ENCODE measurements around the gene SLC6A11. TPM values are rescaled to one million over a fixed set of nuclear protein-coding genes. Genes with fewer than 3 reads are reported as not detected.

Gene SLC6A11
- total RNA-seq, 1 donor from 2014 or later: not detected

GRCh38 chr3:10925436-10926255, 109.6 kb downstream of the SLC6A11 start:
- ATAC-seq: no peak
- intact Hi-C loops (cut with micrococcal nuclease): no loop called here
- DNase-seq: no peak

GRCh38 chr3:10926256-10926810, 110.3 kb downstream of the SLC6A11 start:
- DNase-seq (no peak), ATAC-seq (no peak)
- intact Hi-C loops (cut with micrococcal nuclease): no loop called here

GRCh38 chr3:10926811-10927521, 110.9 kb downstream of the SLC6A11 start:
- intact Hi-C loops (cut with micrococcal nuclease): no loop called here
- no peak for DNase-seq
- peak; percentile 40 for ATAC-seq

- DNase-seq (peak; percentile 46), ATAC-seq (peak; percentile 26)
- intact Hi-C loops (cut with micrococcal nuclease): no loop called here
Observed at GRCh38 chr3:10927551-10927950, 111.5 kb downstream of the SLC6A11 start.

DNA sequence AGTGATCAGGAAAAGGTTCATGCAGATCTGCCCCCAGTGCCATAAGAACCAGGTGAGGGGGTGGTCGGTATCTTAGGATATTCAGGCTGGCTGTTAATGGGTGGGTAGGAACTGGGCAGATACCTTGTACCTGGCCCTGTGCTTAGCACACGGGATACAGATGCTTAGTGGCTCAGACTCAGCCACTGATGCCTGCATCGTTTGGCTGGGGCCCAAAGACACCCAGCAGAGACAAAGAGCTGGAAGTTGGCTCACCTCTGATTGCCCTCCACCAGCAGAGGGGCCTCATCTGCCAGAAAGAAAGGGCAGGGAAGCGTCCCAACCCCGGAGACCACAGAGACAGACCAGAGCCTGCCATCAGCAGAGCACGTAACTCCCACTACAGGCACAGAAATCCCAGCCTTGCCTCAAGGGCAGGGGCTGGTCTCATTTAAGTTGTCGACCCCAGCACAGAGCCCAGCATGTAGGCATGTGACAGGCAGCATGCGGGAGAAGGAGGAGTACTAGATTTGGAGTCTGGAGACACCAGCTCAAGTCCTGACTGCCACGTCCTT, 112.5 kb downstream of the SLC6A11 start:
- no peak for DNase-seq
- intact Hi-C loops (cut with micrococcal nuclease): no loop called here
- no peak for ATAC-seq

- intact Hi-C loops (cut with micrococcal nuclease): no loop called here
- ATAC-seq (no peak), DNase-seq (no peak)
Observed at GRCh38 chr3:10928961-10929471, 113.0 kb downstream of the SLC6A11 start.

DNA sequence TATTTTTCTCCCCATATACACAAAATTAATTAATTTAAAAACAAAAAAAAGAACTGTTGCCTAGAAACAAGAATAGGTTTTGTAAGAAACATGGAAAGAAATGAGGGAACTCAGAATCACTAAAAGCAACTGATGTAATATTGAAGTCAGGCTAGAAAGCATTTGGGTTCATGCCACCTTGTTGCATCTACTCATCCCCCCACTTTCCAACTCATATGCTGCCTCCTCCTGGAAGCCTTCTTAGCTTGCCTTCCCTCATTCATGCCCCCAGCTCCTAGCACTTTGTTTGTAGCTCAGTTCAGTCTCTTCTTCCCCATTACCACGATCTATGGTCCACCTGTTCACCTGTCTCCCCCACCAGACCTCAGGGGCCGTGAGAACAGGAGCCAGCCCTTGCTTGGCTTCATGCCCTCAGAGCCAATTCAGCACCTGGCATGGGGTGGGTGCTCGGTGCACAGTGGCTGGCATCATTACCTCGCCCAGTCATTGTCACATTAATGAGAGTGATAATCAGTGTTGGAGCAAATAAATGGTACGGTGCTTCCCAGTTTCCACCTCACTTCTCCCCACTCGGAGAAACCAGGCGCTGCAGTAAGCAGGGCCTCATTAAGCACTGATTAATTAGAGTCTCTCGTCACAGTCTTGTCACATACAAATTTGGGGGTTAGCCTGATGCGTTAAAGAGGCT, 114.1 kb downstream of the SLC6A11 start:
- intact Hi-C loops (cut with micrococcal nuclease): no loop called here
- no peak for DNase-seq
- no peak for ATAC-seq

- no peak for ATAC-seq
- DNase-seq: no peak
- intact Hi-C loops (cut with micrococcal nuclease): no loop called here
Observed at GRCh38 chr3:10930666-10931040, 114.6 kb downstream of the SLC6A11 start.

DNA sequence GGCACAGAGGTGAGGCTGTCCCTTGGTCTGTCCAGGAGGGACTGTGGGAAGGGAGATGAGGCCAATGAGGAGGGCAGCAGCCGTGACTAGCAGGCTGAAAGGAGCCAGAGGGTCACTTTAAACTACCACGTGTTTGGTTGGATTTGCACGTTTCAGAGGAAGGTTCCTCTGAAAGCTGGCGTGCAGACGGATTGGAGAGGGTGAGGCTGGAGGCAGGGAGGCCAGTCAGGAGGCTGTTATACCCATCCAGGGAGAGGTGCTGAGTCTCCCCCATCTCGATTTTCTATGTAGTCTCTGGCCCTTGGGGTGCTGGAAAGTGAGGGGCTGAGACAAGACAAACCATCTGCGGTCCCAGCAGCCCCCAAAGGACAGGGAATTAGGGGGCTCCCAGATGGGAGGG, 116.6 kb downstream of the SLC6A11 start:
- ATAC-seq (no peak), DNase-seq (no peak)
- intact Hi-C loops (cut with micrococcal nuclease): no loop called here

GRCh38 chr3:10933021-10933420, 117.0 kb downstream of the SLC6A11 start:
- ATAC-seq (no peak), DNase-seq (no peak)
- intact Hi-C loops (cut with micrococcal nuclease): no loop called here

- intact Hi-C loops (cut with micrococcal nuclease): no loop called here
- ATAC-seq (no peak), DNase-seq (no peak)
Observed at GRCh38 chr3:10933470-10933804, 117.4 kb downstream of the SLC6A11 start.

- no peak for DNase-seq
- intact Hi-C loops (cut with micrococcal nuclease): no loop called here
- peak; percentile 48 for ATAC-seq
Observed at GRCh38 chr3:10933805-10934481, 117.9 kb downstream of the SLC6A11 start.

DNA sequence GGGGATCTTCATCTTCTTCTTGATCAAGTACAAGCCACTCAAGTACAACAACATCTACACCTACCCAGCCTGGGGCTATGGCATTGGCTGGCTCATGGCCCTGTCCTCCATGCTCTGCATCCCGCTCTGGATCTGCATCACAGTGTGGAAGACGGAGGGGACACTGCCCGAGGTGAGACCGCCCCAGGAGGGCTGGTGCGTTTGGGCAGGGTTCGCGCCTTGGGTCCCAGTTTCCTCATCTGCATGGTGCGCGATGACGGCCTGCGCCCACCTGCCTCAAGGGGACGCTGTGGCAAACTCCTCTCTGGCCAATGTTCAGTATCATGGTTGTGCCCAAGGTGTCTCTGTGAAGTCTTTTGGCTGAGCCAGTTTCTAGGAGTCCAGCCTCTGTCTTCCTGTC, 119.0 kb downstream of the SLC6A11 start:
- intact Hi-C loops (cut with micrococcal nuclease): no loop called here
- no peak for DNase-seq
- ATAC-seq: no peak

GRCh38 chr3:10935846-10936631, 120.0 kb downstream of the SLC6A11 start:
- ATAC-seq: no peak
- intact Hi-C loops (cut with micrococcal nuclease): no loop called here
- no peak for DNase-seq

DNA sequence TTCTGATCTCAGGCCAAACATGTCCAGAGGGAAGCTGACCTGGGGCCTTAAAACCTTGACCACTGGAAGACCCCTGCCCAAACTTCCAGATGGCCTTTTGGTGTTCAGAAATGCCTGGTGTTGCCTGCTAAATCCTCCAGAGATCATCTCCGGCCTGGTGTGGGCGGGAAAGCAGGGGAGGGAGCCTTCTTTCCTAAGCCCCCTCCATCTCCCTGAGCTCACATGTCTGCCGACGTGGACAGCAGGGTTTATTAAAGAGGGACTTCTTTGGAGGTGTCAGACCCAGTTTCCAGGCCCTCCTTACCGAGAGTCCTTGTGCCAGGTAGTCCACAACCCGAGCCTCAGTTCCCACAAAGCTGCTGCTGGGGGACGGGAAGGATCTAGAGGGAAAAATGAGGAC, 120.7 kb downstream of the SLC6A11 start:
- no peak for DNase-seq
- intact Hi-C loops (cut with micrococcal nuclease): no loop called here
- no peak for ATAC-seq

DNA sequence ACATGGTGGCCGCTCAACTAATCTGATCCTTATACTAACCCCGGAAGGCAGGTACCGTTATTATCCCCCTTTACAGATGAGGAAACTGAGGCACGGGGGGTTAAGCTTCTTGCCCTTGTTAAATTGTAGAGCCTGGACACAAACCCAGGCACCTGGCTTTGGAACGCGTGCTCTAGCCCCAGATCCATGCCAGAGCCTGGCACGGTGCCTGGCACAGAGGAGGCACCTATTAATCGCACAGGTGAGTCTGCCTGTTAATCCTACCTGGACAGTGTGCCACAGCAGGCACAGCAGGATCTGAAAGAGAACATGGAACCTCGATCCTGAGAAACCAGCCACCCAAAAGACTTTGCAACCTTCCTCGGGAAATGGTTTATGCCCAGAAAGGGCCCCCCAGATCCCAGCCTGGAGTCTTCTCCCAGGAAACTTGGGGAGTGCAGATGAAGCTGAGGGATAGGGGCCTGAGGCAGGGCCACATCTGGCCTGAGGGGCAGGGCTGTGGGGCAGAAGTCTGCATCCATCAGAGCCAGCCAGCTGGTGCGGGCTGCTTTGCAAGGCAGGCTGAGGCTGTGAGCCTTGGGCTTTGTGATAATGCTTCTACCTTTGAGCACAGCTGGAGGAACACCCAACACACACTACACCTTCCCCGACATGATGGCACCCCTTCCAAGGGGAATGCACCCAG, 121.3 kb downstream of the SLC6A11 start:
- DNase-seq: no peak
- no peak for ATAC-seq
- intact Hi-C loops (cut with micrococcal nuclease): no loop called here

DNA sequence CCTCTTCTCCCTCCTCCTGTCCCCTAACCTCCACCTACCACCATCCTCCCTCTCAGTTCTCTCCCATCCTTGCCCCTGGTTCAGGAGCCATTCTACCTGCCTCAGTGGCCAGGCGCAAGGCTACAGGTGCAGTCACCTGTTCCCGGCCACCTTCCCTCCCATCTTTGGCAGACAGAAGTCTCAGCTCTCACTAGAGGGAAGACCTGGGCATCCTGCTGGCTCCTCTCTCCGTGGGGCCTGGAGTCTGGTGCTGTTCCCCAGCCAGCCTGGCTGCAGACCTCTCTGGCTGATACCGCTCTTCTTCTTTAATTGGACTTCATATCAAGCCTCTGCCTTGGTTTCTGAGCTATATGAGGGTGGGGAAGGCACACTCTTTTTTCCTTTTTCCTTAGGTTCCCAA, 123.5 kb downstream of the SLC6A11 start:
- intact Hi-C loops (cut with micrococcal nuclease): no loop called here
- no peak for DNase-seq
- ATAC-seq: no peak

- ATAC-seq (no peak), DNase-seq (no peak)
- intact Hi-C loops (cut with micrococcal nuclease): no loop called here
Observed at GRCh38 chr3:10940106-10940505, 124.1 kb downstream of the SLC6A11 start.
